Smooth muscle cell (in vitro differentiated cells): Measurements from ENCODE around the gene SULT2B1. TPM values are rescaled to one million over a fixed set of nuclear protein-coding genes. Genes with fewer than 3 reads are reported as not detected.

ENCODE experiments used
- DNase-seq: peaks from one replicate; lab custom pipeline; 2025; ENCODE audit not compliant: unreplicated experiment; lab: John Stamatoyannopoulos, UW
- H2AFZ ChIP-seq: fragments of 200-600 bp; sonication (generic); 2 replicates; pipeline ENCODE4 v1.6.0; 2016; ENCODE audit warnings: antibody characterized with exemption, low read depth, mild to moderate bottlenecking
- H3F3A ChIP-seq: fragments of 200-600 bp; sonication (generic); 2 replicates; pipeline ENCODE4 v1.6.0; 2017; ENCODE audit warnings: antibody characterized with exemption, low read depth
- H3K27ac ChIP-seq: fragments of 200-600 bp; sonication (generic); 2 replicates; pipeline ENCODE4 v1.5.1; 2016; ENCODE audit warnings: low read depth, mild to moderate bottlenecking
- H3K27me3 ChIP-seq: fragments of 200-600 bp; sonication (generic); 2 replicates; pipeline ENCODE4 v1.6.1; 2016; ENCODE audit warnings: low read depth, mild to moderate bottlenecking
- H3K36me3 ChIP-seq: fragments of 200-600 bp; sonication (generic); 2 replicates; pipeline ENCODE4 v1.5.1; 2016; ENCODE audit warnings: low read depth
- H3K4me1 ChIP-seq: fragments of 200-600 bp; sonication (generic); 2 replicates; pipeline ENCODE4 v1.5.1; 2016; ENCODE audit warnings: low read depth
- H3K4me2 ChIP-seq: fragments of 200-600 bp; sonication (generic); 2 replicates; pipeline ENCODE4 v1.6.0; 2016; ENCODE audit warnings: mild to moderate bottlenecking
- H3K4me3 ChIP-seq: fragments of 200-600 bp; sonication (generic); 2 replicates; pipeline ENCODE4 v1.5.1; 2016; ENCODE audit warnings: mild to moderate bottlenecking
- H3K79me2 ChIP-seq: fragments of 200-600 bp; sonication (generic); 2 replicates; pipeline ENCODE4 v1.6.0; 2016; ENCODE audit warnings: low read depth, mild to moderate bottlenecking
- H3K9ac ChIP-seq: fragments of 200-600 bp; sonication (generic); 2 replicates; pipeline ENCODE4 v1.6.0; 2016; ENCODE audit warnings: low read depth
- H3K9me3 ChIP-seq: fragments of 200-600 bp; sonication (generic); replicated peaks from 2 replicates; pipeline ENCODE4 v1.5.1; 2016; ENCODE audit warnings: low read depth
- H4K20me1 ChIP-seq: fragments of 200-600 bp; sonication (generic); 2 replicates; pipeline ENCODE4 v1.6.0; 2016; ENCODE audit warnings: low read depth
- CTCF ChIP-seq: fragments of 200-600 bp; sonication (generic); IDR thresholded peaks from 2 replicates; pipeline ENCODE4 v1.5.1; 2017; ENCODE audit warnings: borderline replicate concordance, mild to moderate bottlenecking, antibody characterized with exemption; ENCODE audit not compliant: insufficient read depth, poor library complexity, severe bottlenecking
- WGBS: methylation state at CpG from one replicate; pipeline ENCODE4 v1.1.7; 2016; ENCODE audit warnings: low lambda C conversion rate; 5-methylcytosine and 5-hydroxymethylcytosine counted together
- polyA plus RNA-seq: library from polyadenylated mRNA; unstranded; fragments of >200 nt; fragmentation: Nextera tagmentation; extraction: Ambion mirVana; gene quantifications from 2 replicates; pipeline ENCODE4 v1.2.1, GENCODE V29; 2016
- total RNA-seq: library from RNA; depleted of rRNA; stranded (reverse); fragments of >200 nt; gene quantifications from 2 replicates; pipeline ENCODE4 v1.2.3, GENCODE V29; 2014

Gene SULT2B1
- total and polyA plus RNA-seq, 2 experiments from 2014 or later = 1.7 to 2.3 TPM

GRCh38 chr19:48627865-48628314, 75.9 kb downstream of the SULT2B1 start:
- no peak overlapping the region for H3K4me3 ChIP-seq
- no peaks in the 10 kb centered on the region for H3K36me3 ChIP-seq
- no peak overlapping the region for H3K27ac ChIP-seq
- H3K27me3 ChIP-seq = no peaks in the 10 kb centered on the region
- H3K79me2 ChIP-seq = no peaks in the 10 kb centered on the region
- no peak for DNase-seq
- H3K9me3 ChIP-seq = no peaks in the 10 kb centered on the region
- H2AFZ ChIP-seq = no peak overlapping the region
- H3K4me1 ChIP-seq = peaks cover 29% of the 10 kb centered on the region
- no peak overlapping the region for H3K4me2 ChIP-seq
- no peaks in the 10 kb centered on the region for H4K20me1 ChIP-seq
- no peak overlapping the region for H3K9ac ChIP-seq
- H3F3A ChIP-seq = no peaks in the 10 kb centered on the region
- WGBS = 95% methylated on average over 17 of the region's 17 CpGs
- no peak for TF ChIP-seq CTCF

GRCh38 chr19:48628486-48629296, 76.7 kb downstream of the SULT2B1 start:
- Histone ChIP-seq H4K20me1 (no peaks in the 10 kb centered on the region), H3K27me3 (no peaks in the 10 kb centered on the region), H2AFZ (no peak overlapping the region), H3K27ac (no peak overlapping the region), H3K9ac (no peak overlapping the region), H3K4me1 (peaks cover 23% of the 10 kb centered on the region), H3K79me2 (no peaks in the 10 kb centered on the region), H3K4me3 (no peak overlapping the region), H3K4me2 (no peak overlapping the region), H3K36me3 (no peaks in the 10 kb centered on the region), H3F3A (no peaks in the 10 kb centered on the region), H3K9me3 (no peaks in the 10 kb centered on the region)
- TF ChIP-seq CTCF = no peak
- no peak for DNase-seq
- 96% methylated on average over 29 of the region's 34 CpGs for WGBS

- H3K9ac ChIP-seq = no peak overlapping the region
- H3K4me3 ChIP-seq = no peak overlapping the region
- H3K79me2 ChIP-seq = no peaks in the 10 kb centered on the region
- H3K4me2 ChIP-seq = no peak overlapping the region
- H3K27ac ChIP-seq = no peak overlapping the region
- no peak for DNase-seq
- H3K36me3 ChIP-seq = no peaks in the 10 kb centered on the region
- 89% methylated on average over 22 of the region's 22 CpGs for WGBS
- no peaks in the 10 kb centered on the region for H3F3A ChIP-seq
- TF ChIP-seq CTCF = no peak
- no peaks in the 10 kb centered on the region for H4K20me1 ChIP-seq
- H3K9me3 ChIP-seq = no peaks in the 10 kb centered on the region
- H3K27me3 ChIP-seq = no peaks in the 10 kb centered on the region
- H2AFZ ChIP-seq = no peak overlapping the region
- H3K4me1 ChIP-seq = peaks cover 25% of the 10 kb centered on the region
These were observed 77.3 kb downstream of the SULT2B1 start for GRCh38 chr19:48629297-48629598.
